Glutamatergic neuron (in vitro differentiated cells): ENCODE measurements around the gene PMPCA. TPM values are rescaled to one million over a fixed set of nuclear protein-coding genes. Genes with fewer than 3 reads are reported as not detected.

Source experiments
- DNase-seq: peaks from one replicate; pipeline ENCODE4 v3.0.0; 2022
- H3K27ac Mint-ChIP-seq: one replicate; pipeline ENCODE4 v1.8.0; 2020; ENCODE audit warnings: mild to moderate bottlenecking, mixed read lengths, inconsistent platforms; ENCODE audit not compliant: unreplicated experiment
- H3K27me3 Mint-ChIP-seq: one replicate; pipeline ENCODE4 v1.8.0; 2020; ENCODE audit warnings: mild to moderate bottlenecking, moderate library complexity, mixed read lengths, inconsistent platforms; ENCODE audit not compliant: unreplicated experiment
- H3K36me3 Mint-ChIP-seq: one replicate; pipeline ENCODE4 v1.8.0; 2020; ENCODE audit warnings: mild to moderate bottlenecking, mixed read lengths, inconsistent platforms; ENCODE audit not compliant: unreplicated experiment
- H3K4me1 Mint-ChIP-seq: one replicate; pipeline ENCODE4 v1.8.0; 2020; ENCODE audit warnings: mild to moderate bottlenecking, low read depth, mixed read lengths, inconsistent platforms; ENCODE audit not compliant: unreplicated experiment
- H3K4me3 Mint-ChIP-seq: one replicate; pipeline ENCODE4 v1.8.0; 2020; ENCODE audit warnings: mild to moderate bottlenecking, mixed read lengths, inconsistent platforms; ENCODE audit not compliant: unreplicated experiment
- H3K9me3 Mint-ChIP-seq: one replicate; pipeline ENCODE4 v1.8.0; 2020; ENCODE audit warnings: mild to moderate bottlenecking, moderate library complexity, mixed read lengths, inconsistent platforms; ENCODE audit not compliant: unreplicated experiment
- CTCF ChIP-seq: fragments of 200-600 bp; sonication (generic); IDR thresholded peaks from one replicate; pipeline ENCODE4 v1.5.0; 2021; ENCODE audit not compliant: partially characterized antibody, unreplicated experiment
- total RNA-seq: library from RNA; stranded (reverse); fragmentation: NEBNext Ultra II Directional; extraction: Animal tissue kit (Norgen Biotek cat#: 25700); gene quantifications from one replicate; pipeline ENCODE4 v1.2.1, GENCODE V29; 2021; ENCODE audit not compliant: unreplicated experiment

PMPCA gene
- total RNA-seq, 1 donor from 2014 or later = 69.0 TPM

GRCh38 chr9:136467766-136468165 lies 57.3 kb downstream of the PMPCA start:
- no peaks in the 10 kb centered on the region for H3K36me3 Mint-ChIP-seq

GRCh38 chr9:136470356-136470755 lies 59.9 kb downstream of the PMPCA start:
- DNase-seq = no peak
- Mint-ChIP-seq H3K9me3 (peaks cover 2% of the 10 kb centered on the region), H3K27me3 (peaks cover 2% of the 10 kb centered on the region), H3K4me1 (no peaks in the 10 kb centered on the region), H3K36me3 (no peaks in the 10 kb centered on the region), H3K27ac (peak overlapping the region; percentile 59), H3K4me3 (no peak overlapping the region)
- TF ChIP-seq CTCF = no peak

More at GRCh38 chr9:136467766-136468165, 57.3 kb downstream of the PMPCA start:
- DNase-seq = no peak
- H3K27ac Mint-ChIP-seq = no peak overlapping the region
- no peaks in the 10 kb centered on the region for H3K4me1 Mint-ChIP-seq
- H3K4me3 Mint-ChIP-seq = no peak overlapping the region
- peaks cover 2% of the 10 kb centered on the region for H3K9me3 Mint-ChIP-seq
- peaks cover 2% of the 10 kb centered on the region for H3K27me3 Mint-ChIP-seq
- no peak for TF ChIP-seq CTCF

GRCh38 chr9:136470792-136471469 lies 60.5 kb downstream of the PMPCA start:
- H3K27ac Mint-ChIP-seq = peak overlapping the region; percentile 59
- no peak overlapping the region for H3K4me3 Mint-ChIP-seq
- H3K9me3 Mint-ChIP-seq = peaks cover 2% of the 10 kb centered on the region
- TF ChIP-seq CTCF = no peak
- H3K4me1 Mint-ChIP-seq = no peaks in the 10 kb centered on the region
- DNase-seq = no peak
- peaks cover 5% of the 10 kb centered on the region for H3K27me3 Mint-ChIP-seq
- no peaks in the 10 kb centered on the region for H3K36me3 Mint-ChIP-seq

GRCh38 chr9:136471802-136472487 lies 61.5 kb downstream of the PMPCA start:
- peaks cover 5% of the 10 kb centered on the region for H3K27me3 Mint-ChIP-seq
- H3K4me1 Mint-ChIP-seq = no peaks in the 10 kb centered on the region
- H3K9me3 Mint-ChIP-seq = peaks cover 2% of the 10 kb centered on the region
- H3K36me3 Mint-ChIP-seq = no peaks in the 10 kb centered on the region
- no peak for TF ChIP-seq CTCF
- no peak overlapping the region for H3K4me3 Mint-ChIP-seq
- no peak for DNase-seq
- no peak overlapping the region for H3K27ac Mint-ChIP-seq
